A673 (cell line): ENCODE results near the gene IPO13. TPM values are rescaled to one million over a fixed set of nuclear protein-coding genes. Genes with fewer than 3 reads are reported as not detected.

ENCODE experiments used
- BruUV-seq: library from RNA; stranded (reverse); fragments of 400-500 nt; replicated peaks from 2 replicates; lab custom pipeline; 2021; lab: Mats Ljungman, UMichigan
- CTCF ChIA-PET: fragments of 300-600 bp; sonication (Branson Sonifier 250); formaldehyde crosslinking; loops from one replicate; lab custom pipeline; 2022; ENCODE audit warnings: antibody characterized with exemption; lab: Charles Lee
- POLR2A ChIA-PET: fragments of 300-600 bp; sonication (Branson Sonifier 250); formaldehyde crosslinking; loops from one replicate; lab custom pipeline; 2022; ENCODE audit warnings: antibody characterized with exemption; ENCODE audit not compliant: low non-redundant PET; lab: Charles Lee
- DNase-seq: peaks from one replicate; pipeline ENCODE4 v3.0.0-alpha.2; 2015; ENCODE audit warnings: low spot score
- H3K27ac ChIP-seq: fragments of 200-600 bp; sonication (generic); 2 replicates; pipeline ENCODE4 v1.5.1; 2016; ENCODE audit warnings: mixed run types, low read depth, mild to moderate bottlenecking, mixed read lengths, antibody characterized with exemption, low read length; ENCODE audit not compliant: poor library complexity, severe bottlenecking
- H3K27me3 ChIP-seq: fragments of 200-600 bp; sonication (generic); replicated peaks from 2 replicates; pipeline ENCODE4 v1.6.1; 2017; ENCODE audit warnings: mixed run types, low read depth, mild to moderate bottlenecking, mixed read lengths, antibody characterized with exemption, low read length; ENCODE audit not compliant: insufficient read depth, poor library complexity
- H3K36me3 ChIP-seq: fragments of 200-600 bp; sonication (generic); 2 replicates; pipeline ENCODE4 v1.6.1; 2016; ENCODE audit warnings: mixed run types, mild to moderate bottlenecking, mixed read lengths, antibody characterized with exemption, low read length; ENCODE audit not compliant: insufficient read depth, poor library complexity, severe bottlenecking
- H3K4me1 ChIP-seq: fragments of 200-600 bp; sonication (generic); 2 replicates; pipeline ENCODE4 v1.6.1; 2017; ENCODE audit warnings: mixed run types, mild to moderate bottlenecking, mixed read lengths, antibody characterized with exemption, low read length; ENCODE audit not compliant: insufficient read depth, poor library complexity, severe bottlenecking
- H3K4me3 ChIP-seq: fragments of 200-600 bp; sonication (generic); 2 replicates; pipeline ENCODE4 v1.5.1; 2016; ENCODE audit warnings: low read depth, mixed run types, mild to moderate bottlenecking, mixed read lengths, low read length; ENCODE audit not compliant: poor library complexity, severe bottlenecking
- H3K9me3 ChIP-seq: fragments of 200-600 bp; sonication (generic); 2 replicates; pipeline ENCODE4 v1.6.1; 2016; ENCODE audit warnings: mixed run types, low read depth, mild to moderate bottlenecking, mixed read lengths, antibody characterized with exemption, low read length; ENCODE audit not compliant: poor library complexity, severe bottlenecking
- EZH2 ChIP-seq: fragments of 200-600 bp; sonication (generic); IDR thresholded peaks from 2 replicates; pipeline ENCODE4 v1.6.1; 2017; ENCODE audit warnings: borderline replicate concordance, low read depth, mild to moderate bottlenecking, mixed read lengths, antibody characterized with exemption, low read length; ENCODE audit not compliant: poor library complexity, severe bottlenecking
- intact Hi-C: fragments of 100-400 bp; cut with micrococcal nuclease; formaldehyde crosslinking; loops from one replicate; pipeline ENCODE4 v1.10.0; 2022; ENCODE audit not compliant: unreplicated experiment
- total RNA-seq: library from RNA; stranded (reverse); gene quantifications from 2 replicates; pipeline ENCODE4 v1.2.3, GENCODE V29; 2021
- TF ChIP-seq, protein P1 (sequence below): fragments of 300-800, 200-600 bp; sonication (generic); conservative IDR thresholded peaks from 2 replicates; pipeline ENCODE4 v1.5.1; 2017; ENCODE audit warnings: low read depth, mild to moderate bottlenecking, antibody characterized with exemption, low read length, moderate library complexity, mixed read lengths

IPO13 gene
- total RNA-seq, 1 experiment from 2014 or later: 53.4 TPM

DNA sequence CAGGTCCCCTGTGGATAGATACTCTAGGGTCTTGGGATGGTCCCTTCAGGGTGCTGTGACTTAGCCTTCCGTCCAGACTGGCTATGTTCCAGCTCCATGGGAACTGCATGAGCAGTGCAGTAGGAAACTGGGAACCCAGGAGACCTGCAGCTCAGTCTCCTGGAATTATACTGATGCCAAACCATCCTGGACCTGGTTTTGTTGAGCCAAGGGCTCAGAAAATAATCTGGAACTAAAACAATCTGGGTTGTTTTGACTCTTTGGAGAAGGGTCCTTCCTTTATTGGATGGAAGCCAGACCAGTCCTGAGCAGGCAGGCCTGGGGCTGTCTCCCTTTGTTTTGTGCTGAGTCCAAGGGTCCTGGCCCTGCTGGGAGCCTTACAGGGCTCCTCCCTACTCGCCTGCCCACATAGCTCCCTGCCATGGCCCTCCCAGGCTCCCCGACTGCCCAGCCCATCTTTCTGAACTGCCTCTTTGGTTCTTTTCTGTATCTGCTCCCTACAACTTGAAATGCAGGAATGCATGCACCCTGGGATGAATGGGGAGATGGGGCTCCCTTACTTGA, 1.2 kb downstream of the IPO13 start:
- Histone ChIP-seq H3K27ac (peak overlapping the region; percentile 99), H3K4me1 (peaks cover 19% of the 10 kb centered on the region), H3K9me3 (no peaks in the 10 kb centered on the region), H3K36me3 (no peaks in the 10 kb centered on the region), H3K4me3 (peak overlapping the region; percentile 92), H3K27me3 (no peaks in the 10 kb centered on the region)
- CTCF ChIA-PET: interaction anchor here (1.4 kb wide), 1 partner anchor 185 kb away, joined by 10 read pairs; no protein-coding TSS in a partner anchor
- intact Hi-C loops: no loop called here
- BruUV-seq: no TSS peak
- POLR2A ChIA-PET: no interaction called here
- DNase-seq: no peak
- TF ChIP-seq, protein P1, sequence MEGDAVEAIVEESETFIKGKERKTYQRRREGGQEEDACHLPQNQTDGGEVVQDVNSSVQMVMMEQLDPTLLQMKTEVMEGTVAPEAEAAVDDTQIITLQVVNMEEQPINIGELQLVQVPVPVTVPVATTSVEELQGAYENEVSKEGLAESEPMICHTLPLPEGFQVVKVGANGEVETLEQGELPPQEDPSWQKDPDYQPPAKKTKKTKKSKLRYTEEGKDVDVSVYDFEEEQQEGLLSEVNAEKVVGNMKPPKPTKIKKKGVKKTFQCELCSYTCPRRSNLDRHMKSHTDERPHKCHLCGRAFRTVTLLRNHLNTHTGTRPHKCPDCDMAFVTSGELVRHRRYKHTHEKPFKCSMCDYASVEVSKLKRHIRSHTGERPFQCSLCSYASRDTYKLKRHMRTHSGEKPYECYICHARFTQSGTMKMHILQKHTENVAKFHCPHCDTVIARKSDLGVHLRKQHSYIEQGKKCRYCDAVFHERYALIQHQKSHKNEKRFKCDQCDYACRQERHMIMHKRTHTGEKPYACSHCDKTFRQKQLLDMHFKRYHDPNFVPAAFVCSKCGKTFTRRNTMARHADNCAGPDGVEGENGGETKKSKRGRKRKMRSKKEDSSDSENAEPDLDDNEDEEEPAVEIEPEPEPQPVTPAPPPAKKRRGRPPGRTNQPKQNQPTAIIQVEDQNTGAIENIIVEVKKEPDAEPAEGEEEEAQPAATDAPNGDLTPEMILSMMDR: no peak
- TF ChIP-seq EZH2: no peak

DNA sequence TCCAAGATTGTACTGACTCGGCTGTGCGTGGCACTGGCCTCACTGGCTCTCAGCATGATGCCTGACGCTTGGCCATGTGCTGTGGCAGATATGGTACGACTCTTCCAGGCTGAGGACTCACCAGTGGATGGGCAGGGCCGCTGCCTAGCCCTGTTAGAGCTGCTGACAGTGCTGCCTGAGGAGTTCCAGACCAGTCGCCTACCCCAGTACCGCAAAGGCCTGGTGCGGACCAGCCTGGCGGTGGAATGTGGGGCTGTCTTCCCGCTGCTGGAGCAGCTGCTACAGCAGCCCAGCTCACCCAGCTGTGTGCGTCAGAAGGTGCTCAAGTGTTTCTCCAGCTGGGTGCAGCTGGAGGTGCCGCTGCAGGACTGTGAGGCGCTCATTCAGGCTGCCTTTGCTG, 2.9 kb downstream of the IPO13 start:
- BruUV-seq: no TSS peak
- no peak for DNase-seq
- H3K9me3 ChIP-seq: no peaks in the 10 kb centered on the region
- intact Hi-C loops: no loop called here
- POLR2A ChIA-PET: no interaction called here
- H3K36me3 ChIP-seq: no peaks in the 10 kb centered on the region
- CTCF ChIA-PET: interaction anchor here (0.9 kb wide), 1 partner anchor 15 kb away, joined by 4 read pairs; no protein-coding TSS in a partner anchor
- no peak overlapping the region for H3K4me3 ChIP-seq
- TF ChIP-seq, protein P1: no peak
- no peak for TF ChIP-seq EZH2
- H3K27me3 ChIP-seq: no peaks in the 10 kb centered on the region
- H3K27ac ChIP-seq: no peak overlapping the region
- H3K4me1 ChIP-seq: peaks cover 19% of the 10 kb centered on the region

DNA sequence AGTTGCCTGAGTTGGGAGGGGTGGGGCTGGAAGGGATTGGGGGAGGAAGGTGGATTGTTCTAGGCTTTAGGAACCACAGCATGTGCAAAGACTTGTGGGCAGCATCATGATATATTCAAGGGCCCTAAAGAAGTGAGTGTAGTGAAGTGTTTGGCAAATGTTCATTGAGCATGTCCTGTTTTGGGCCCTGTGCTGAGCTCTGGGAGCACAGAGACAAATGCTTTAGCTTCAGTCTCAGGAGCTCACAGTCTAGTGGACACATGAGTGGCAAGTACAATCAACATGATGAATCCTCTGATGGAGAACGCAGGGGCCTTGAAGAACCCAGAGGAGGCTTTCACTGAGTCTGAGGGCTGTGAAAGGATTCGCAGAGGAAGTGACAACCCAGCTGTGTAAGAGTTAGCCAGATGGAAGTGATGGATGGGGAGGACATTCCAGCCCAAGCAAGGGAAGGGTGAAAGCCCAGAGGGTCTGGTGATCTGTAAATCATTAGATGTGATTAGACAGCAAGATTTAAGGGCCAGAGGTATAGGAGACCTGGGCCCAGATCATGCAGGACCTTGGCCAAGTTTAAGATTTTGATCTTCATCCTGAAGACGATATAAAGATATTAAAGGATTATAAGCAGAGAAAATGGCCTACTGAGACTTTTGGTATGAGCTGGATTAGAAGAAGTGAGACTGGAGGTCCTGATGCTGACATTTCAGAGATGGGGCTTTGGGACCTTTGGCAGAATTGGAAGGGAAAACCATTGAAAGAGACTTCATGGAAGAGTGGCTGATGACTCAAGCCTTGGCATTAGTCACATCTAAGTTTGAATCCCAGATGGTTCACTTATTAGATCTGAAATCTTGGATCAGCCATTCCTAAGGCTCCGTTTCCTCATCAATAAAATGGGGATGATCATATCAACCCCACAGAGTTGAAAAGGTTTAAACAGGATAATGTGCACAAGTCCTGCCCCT, 4.6 kb downstream of the IPO13 start:
- H3K27ac ChIP-seq: no peak overlapping the region
- H3K36me3 ChIP-seq: no peaks in the 10 kb centered on the region
- no peak overlapping the region for H3K4me3 ChIP-seq
- H3K27me3 ChIP-seq: no peaks in the 10 kb centered on the region
- TF ChIP-seq EZH2: no peak
- TF ChIP-seq, protein P1: no peak
- no peaks in the 10 kb centered on the region for H3K9me3 ChIP-seq
- no TSS peak for BruUV-seq
- ChIA-PET CTCF (no interaction called here), POLR2A (no interaction called here)
- intact Hi-C loops: no loop called here
- peaks cover 12% of the 10 kb centered on the region for H3K4me1 ChIP-seq
- no peak for DNase-seq
